SU-DHL-6 (cell line): ENCODE data around the gene JOSD1.

Source experiments
- CTCF ChIP-seq: fragments of 200-600 bp; sonication (generic); IDR thresholded peaks from one replicate; pipeline ENCODE4 v1.5.1; 2017; ENCODE audit warnings: antibody characterized with exemption, mild to moderate bottlenecking, low read length, moderate library complexity; ENCODE audit not compliant: insufficient read depth, poor library complexity, severe bottlenecking
- EZH2phosphoT487 ChIP-seq: fragments of 200-600 bp; sonication (generic), shearing (Covaris generic); conservative IDR thresholded peaks from 2 replicates; pipeline ENCODE4 v1.6.1; 2018; ENCODE audit warnings: mild to moderate bottlenecking, antibody characterized with exemption, low read length, moderate library complexity, mixed read lengths

DNA sequence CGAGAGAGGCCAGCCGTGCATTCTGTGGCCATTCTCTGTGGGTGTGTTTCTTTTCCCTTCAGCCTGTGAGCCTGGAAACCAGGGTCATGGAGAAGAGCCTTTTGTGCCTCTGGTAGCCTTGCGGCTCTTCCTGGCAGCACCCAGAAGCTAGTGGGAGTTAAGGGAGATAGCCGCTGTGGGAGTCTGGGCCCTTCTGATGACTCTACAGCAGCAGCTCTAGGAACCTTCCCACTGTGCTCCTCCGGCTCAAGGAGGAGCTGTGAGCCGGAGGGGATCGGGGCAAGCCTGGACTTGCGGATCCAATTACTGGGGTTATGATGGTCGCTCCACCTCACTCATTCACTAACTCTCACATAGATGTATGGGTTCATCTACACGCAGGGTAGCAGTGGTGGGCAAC, 15.5 kb upstream of the JOSD1 start:
- TF ChIP-seq EZH2phosphoT487 (no peak), CTCF (no peak)
